GM21737 (cell line): ENCODE data around the gene MAVS.

Source experiments
- ATAC-seq: cut with Tn5 transposase; IDR thresholded peaks from one replicate; pipeline ENCODE4 v1.9.1; 2021; ENCODE audit warnings: mild to moderate bottlenecking, moderate library complexity; ENCODE audit not compliant: unreplicated experiment

The MAVS gene

GRCh38 chr20:3847429-3847940, 851 bp downstream of the MAVS start:
- ATAC-seq: no peak

GRCh38 chr20:3848565-3848964, 1.9 kb downstream of the MAVS start:
- ATAC-seq: no peak

- ATAC-seq: no peak
Measured at GRCh38 chr20:3854462-3854871, 7.8 kb downstream of the MAVS start.

GRCh38 chr20:3857405-3857804, 10.8 kb downstream of the MAVS start:
- ATAC-seq: no peak

GRCh38 chr20:3858689-3859088, 12.1 kb downstream of the MAVS start:
- ATAC-seq: no peak

GRCh38 chr20:3861191-3861590, 14.6 kb downstream of the MAVS start:
- ATAC-seq: no peak

- ATAC-seq: no peak
Measured at GRCh38 chr20:3862333-3862732, 15.7 kb downstream of the MAVS start.

GRCh38 chr20:3863317-3863716, 16.7 kb downstream of the MAVS start:
- ATAC-seq: no peak

GRCh38 chr20:3864518-3864917, 17.9 kb downstream of the MAVS start:
- no peak for ATAC-seq

GRCh38 chr20:3865152-3865886, 18.7 kb downstream of the MAVS start:
- no peak for ATAC-seq

- no peak for ATAC-seq
Measured at GRCh38 chr20:3865887-3866407, 19.3 kb downstream of the MAVS start.

- no peak for ATAC-seq
Measured at GRCh38 chr20:3866464-3866863, 19.8 kb downstream of the MAVS start.

- no peak for ATAC-seq
Measured at GRCh38 chr20:3867802-3868201, 21.2 kb downstream of the MAVS start.

- no peak for ATAC-seq
Measured at GRCh38 chr20:3869839-3870634, 23.4 kb downstream of the MAVS start.

- ATAC-seq: no peak
Measured at GRCh38 chr20:3871550-3872265, 25.1 kb downstream of the MAVS start.

- ATAC-seq: no peak
Measured at GRCh38 chr20:3873507-3873906, 26.9 kb downstream of the MAVS start.

GRCh38 chr20:3874194-3874844, 27.7 kb downstream of the MAVS start:
- ATAC-seq: no peak

GRCh38 chr20:3875378-3875974, 28.8 kb downstream of the MAVS start:
- no peak for ATAC-seq

- no peak for ATAC-seq
Measured at GRCh38 chr20:3876000-3876399, 29.4 kb downstream of the MAVS start.

GRCh38 chr20:3876676-3877075, 30.0 kb downstream of the MAVS start:
- no peak for ATAC-seq
